Esophagus squamous epithelium (tissue), 4 donors: ENCODE data around the gene DLGAP4.

ENCODE experiments used
- POLR2A ChIP-seq, 4 donors: fragments of 450-650 bp; IDR thresholded peaks; one replicate each; pipeline ENCODE4 v1.6.1; 2017; ENCODE audit warnings: antibody characterized with exemption in 4 of 4, mild to moderate bottlenecking in 4 of 4, moderate library complexity in 3 of 4
- TF ChIP-seq, protein P1 (sequence below), 6 experiments: fragments of 450-650 bp in 4 of 6; fragments of 200-600 bp in 2 of 6; sonication (generic) in 2 of 6; IDR thresholded peaks; one replicate each; pipeline ENCODE4 v1.5.1; 2016 to 2019; ENCODE audit warnings: antibody characterized with exemption in 6 of 6, mild to moderate bottlenecking in 4 of 6, moderate library complexity in 4 of 6

GRCh38 chr20:36550790-36551299, 244.7 kb downstream of the DLGAP4 start:
- TF ChIP-seq, protein P1, sequence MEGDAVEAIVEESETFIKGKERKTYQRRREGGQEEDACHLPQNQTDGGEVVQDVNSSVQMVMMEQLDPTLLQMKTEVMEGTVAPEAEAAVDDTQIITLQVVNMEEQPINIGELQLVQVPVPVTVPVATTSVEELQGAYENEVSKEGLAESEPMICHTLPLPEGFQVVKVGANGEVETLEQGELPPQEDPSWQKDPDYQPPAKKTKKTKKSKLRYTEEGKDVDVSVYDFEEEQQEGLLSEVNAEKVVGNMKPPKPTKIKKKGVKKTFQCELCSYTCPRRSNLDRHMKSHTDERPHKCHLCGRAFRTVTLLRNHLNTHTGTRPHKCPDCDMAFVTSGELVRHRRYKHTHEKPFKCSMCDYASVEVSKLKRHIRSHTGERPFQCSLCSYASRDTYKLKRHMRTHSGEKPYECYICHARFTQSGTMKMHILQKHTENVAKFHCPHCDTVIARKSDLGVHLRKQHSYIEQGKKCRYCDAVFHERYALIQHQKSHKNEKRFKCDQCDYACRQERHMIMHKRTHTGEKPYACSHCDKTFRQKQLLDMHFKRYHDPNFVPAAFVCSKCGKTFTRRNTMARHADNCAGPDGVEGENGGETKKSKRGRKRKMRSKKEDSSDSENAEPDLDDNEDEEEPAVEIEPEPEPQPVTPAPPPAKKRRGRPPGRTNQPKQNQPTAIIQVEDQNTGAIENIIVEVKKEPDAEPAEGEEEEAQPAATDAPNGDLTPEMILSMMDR (IDR thresholded peaks at IDR 0.05): no peak
- TF ChIP-seq POLR2A (IDR thresholded peaks at IDR 0.05): no peak
